ENCODE measurements around the gene LYSMD1.

LYSMD1 gene

GRCh38 chr1:151137789-151138188 is 27.9 kb downstream of the LYSMD1 start:
- DNase-seq (ENCODE audit: insufficient read length, low spot score): no peak
- FAIRE-seq: no peak
- no peak for TF ChIP-seq POLR2A (IDR thresholded peaks at IDR 0.05; ENCODE audit: low read depth, low read length)

- FAIRE-seq (no peak), DNase-seq (ENCODE audit: insufficient read length, low spot score) (no peak)
- no peak for TF ChIP-seq POLR2A (IDR thresholded peaks at IDR 0.05; ENCODE audit: low read depth, low read length)
These were observed 30.0 kb downstream of the LYSMD1 start for GRCh38 chr1:151135433-151136385.

GRCh38 chr1:151134991-151135390 is 30.7 kb downstream of the LYSMD1 start:
- FAIRE-seq: no peak

GRCh38 chr1:151134396-151134795 is 31.3 kb downstream of the LYSMD1 start:
- TF ChIP-seq POLR2A (IDR thresholded peaks at IDR 0.05; ENCODE audit: low read depth, low read length): no peak
- DNase-seq (ENCODE audit: insufficient read length, low spot score) (no peak), FAIRE-seq (no peak)

More at GRCh38 chr1:151134991-151135390, 30.7 kb downstream of the LYSMD1 start:
- DNase-seq (ENCODE audit: insufficient read length, low spot score): no peak
- TF ChIP-seq POLR2A (IDR thresholded peaks at IDR 0.05; ENCODE audit: low read depth, low read length): no peak

GRCh38 chr1:151133018-151133806 is 32.5 kb downstream of the LYSMD1 start:
- no peak for TF ChIP-seq POLR2A (IDR thresholded peaks at IDR 0.05; ENCODE audit: low read depth, low read length)
- DNase-seq (ENCODE audit: insufficient read length, low spot score): no peak
- FAIRE-seq: no peak

GRCh38 chr1:151132335-151133017 is 33.2 kb downstream of the LYSMD1 start:
- FAIRE-seq: no peak

GRCh38 chr1:151131701-151132334 is 33.9 kb downstream of the LYSMD1 start:
- TF ChIP-seq POLR2A (IDR thresholded peaks at IDR 0.05; ENCODE audit: low read depth, low read length): no peak
- no peak for DNase-seq (ENCODE audit: insufficient read length, low spot score)
- FAIRE-seq: no peak

More at GRCh38 chr1:151132335-151133017, 33.2 kb downstream of the LYSMD1 start:
- DNase-seq (ENCODE audit: insufficient read length, low spot score): no peak
- no peak for TF ChIP-seq POLR2A (IDR thresholded peaks at IDR 0.05; ENCODE audit: low read depth, low read length)

GRCh38 chr1:151130987-151131586 is 34.6 kb downstream of the LYSMD1 start:
- DNase-seq (ENCODE audit: insufficient read length, low spot score): no peak
- FAIRE-seq: no peak
- TF ChIP-seq POLR2A (IDR thresholded peaks at IDR 0.05; ENCODE audit: low read depth, low read length): no peak

- FAIRE-seq: no peak
These were observed 36.9 kb downstream of the LYSMD1 start for GRCh38 chr1:151128800-151129199.

GRCh38 chr1:151124763-151125403 is 40.8 kb downstream of the LYSMD1 start:
- TF ChIP-seq POLR2A (IDR thresholded peaks at IDR 0.05; ENCODE audit: low read depth, low read length): no peak
- no peak for DNase-seq (ENCODE audit: insufficient read length, low spot score)
- FAIRE-seq: no peak

More at GRCh38 chr1:151128800-151129199, 36.9 kb downstream of the LYSMD1 start:
- no peak for TF ChIP-seq POLR2A (IDR thresholded peaks at IDR 0.05; ENCODE audit: low read depth, low read length)
- no peak for DNase-seq (ENCODE audit: insufficient read length, low spot score)

- FAIRE-seq: no peak
- no peak for TF ChIP-seq POLR2A (IDR thresholded peaks at IDR 0.05; ENCODE audit: low read depth, low read length)
- DNase-seq (ENCODE audit: insufficient read length, low spot score): no peak
These were observed 51.8 kb downstream of the LYSMD1 start for GRCh38 chr1:151113877-151114276.
